Ectodermal cell (in vitro differentiated cells): ENCODE results near the gene GBF1.

Experiments
- H3K27ac ChIP-seq: 2 replicates; pipeline ENCODE4 v1.7.0; 2013; ENCODE audit warnings: mild to moderate bottlenecking, low read depth, low read length; ENCODE audit not compliant: insufficient read depth, poor library complexity, severe bottlenecking
- H3K27me3 ChIP-seq: 2 replicates; pipeline ENCODE4 v1.7.0; 2013; ENCODE audit warnings: mild to moderate bottlenecking, low read length; ENCODE audit not compliant: insufficient read depth, control insufficient read depth, poor library complexity, severe bottlenecking
- H3K36me3 ChIP-seq: one replicate; pipeline ENCODE4 v1.7.0; 2013; ENCODE audit warnings: low read length; ENCODE audit not compliant: control insufficient read depth, insufficient read depth
- H3K4me1 ChIP-seq: one replicate; pipeline ENCODE4 v1.7.0; 2013; ENCODE audit warnings: low read length; ENCODE audit not compliant: control insufficient read depth, insufficient read depth
- H3K4me3 ChIP-seq: 2 replicates; pipeline ENCODE4 v1.7.0; 2013; ENCODE audit warnings: low read depth, low read length, control low read depth; ENCODE audit not compliant: insufficient read depth
- H3K9me3 ChIP-seq: 2 replicates; pipeline ENCODE4 v1.7.0; 2013; ENCODE audit warnings: mild to moderate bottlenecking, low read length, moderate library complexity; ENCODE audit not compliant: control insufficient read depth
- WGBS, 2 experiments: methylation state at CpG; one replicate each; pipeline ENCODE4 v1.1.7; 2013; ENCODE audit warnings: missing lambda C conversion rate in 2 of 2; 5-methylcytosine and 5-hydroxymethylcytosine counted together

The GBF1 gene

DNA sequence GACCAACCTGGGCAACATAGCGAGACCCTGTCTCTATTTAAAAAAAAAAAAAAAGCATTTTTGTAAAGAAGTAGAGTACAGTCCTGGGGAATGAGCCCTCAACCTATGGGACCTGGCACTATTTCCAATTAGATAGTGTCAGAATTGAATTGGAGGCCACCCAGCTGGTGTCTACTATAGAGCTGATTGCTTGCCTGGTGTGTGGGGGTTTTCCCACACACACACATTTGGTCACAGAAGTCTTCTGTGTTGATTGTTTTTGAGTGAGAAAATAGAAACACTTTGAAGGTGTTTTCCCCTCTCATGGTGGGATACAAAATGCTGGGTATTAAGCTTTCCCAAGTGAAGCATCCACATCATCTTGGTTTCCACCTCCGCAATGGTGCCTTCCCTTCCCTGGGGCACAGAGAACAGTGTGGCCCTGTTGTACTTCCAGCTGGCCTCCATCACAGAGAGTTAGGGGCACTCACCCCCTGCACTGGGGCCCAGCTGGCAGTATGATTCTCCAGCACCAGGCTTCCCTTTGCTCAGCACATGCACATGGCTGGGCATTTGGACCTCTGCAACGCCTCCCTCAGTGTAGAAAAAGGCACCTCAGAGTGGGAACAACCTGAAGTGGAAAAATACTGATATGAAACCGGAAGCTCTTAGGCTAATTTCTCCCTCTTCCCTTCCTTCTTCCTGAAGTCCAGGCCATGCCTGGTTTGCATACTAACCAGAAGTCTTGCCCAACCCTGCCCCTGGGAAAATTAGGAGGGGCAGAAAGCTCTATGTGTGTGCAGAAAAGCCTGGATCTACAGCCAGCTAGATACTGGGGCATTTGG lies 139.5 kb downstream of the GBF1 start:
- Histone ChIP-seq H3K4me3 (no peak overlapping the region), H3K4me1 (no peaks in the 10 kb centered on the region), H3K27me3 (peaks cover 11% of the 10 kb centered on the region), H3K9me3 (no peaks in the 10 kb centered on the region), H3K36me3 (peaks cover 21% of the 10 kb centered on the region), H3K27ac (no peak overlapping the region)
- WGBS, 2 experiments = 91 to 98% methylated on average over 4 of the region's 4 CpGs

DNA sequence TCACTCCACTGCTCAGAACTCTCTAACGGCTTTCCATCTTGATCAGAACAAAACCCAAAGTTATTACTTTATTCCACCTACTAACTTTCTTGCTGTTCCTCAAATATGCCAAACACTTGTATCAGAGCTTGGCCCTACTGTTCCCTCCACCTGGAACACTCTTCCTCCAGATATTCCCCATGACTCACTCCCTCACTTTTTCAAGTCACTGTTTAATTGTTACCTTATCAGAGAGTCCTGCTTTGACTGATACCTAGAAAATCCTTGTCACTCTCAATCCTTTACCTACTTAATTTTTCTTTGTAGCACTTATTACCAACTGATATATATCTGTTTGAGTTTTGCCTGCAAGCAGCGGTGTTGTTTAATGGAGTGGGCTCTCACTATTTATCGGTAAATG lies 144.6 kb downstream of the GBF1 start:
- no peaks in the 10 kb centered on the region for H3K36me3 ChIP-seq
- H3K27ac ChIP-seq = no peak overlapping the region
- H3K9me3 ChIP-seq = no peaks in the 10 kb centered on the region
- WGBS, 2 experiments = 94 to 95% methylated on average over 3 of the region's 3 CpGs
- peaks cover 56% of the 10 kb centered on the region for H3K27me3 ChIP-seq
- no peak overlapping the region for H3K4me3 ChIP-seq
- H3K4me1 ChIP-seq = peaks cover 6% of the 10 kb centered on the region

DNA sequence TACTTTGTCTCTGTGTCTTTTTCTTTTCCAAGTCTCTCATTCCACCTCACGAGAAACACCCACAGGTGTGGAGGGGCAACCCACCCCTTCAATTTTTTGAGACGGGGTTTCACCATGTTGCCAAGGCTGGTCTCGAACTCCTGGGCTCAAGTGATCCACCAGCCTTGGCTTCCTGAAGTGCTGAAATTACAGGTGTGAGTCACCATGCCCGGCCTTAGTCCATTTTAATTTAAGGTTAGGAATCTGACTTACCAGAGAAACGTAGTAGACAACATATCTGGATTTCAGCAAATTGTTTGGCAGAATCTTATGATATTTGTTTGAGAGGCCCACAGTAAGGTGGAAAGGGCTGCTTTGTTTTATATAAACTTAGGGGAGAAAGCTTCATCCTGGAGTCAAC lies 147.0 kb downstream of the GBF1 start:
- no peaks in the 10 kb centered on the region for H3K9me3 ChIP-seq
- 85 to 89% methylated on average over 5 of the region's 5 CpGs for WGBS, 2 experiments
- no peak overlapping the region for H3K27ac ChIP-seq
- peaks cover 61% of the 10 kb centered on the region for H3K27me3 ChIP-seq
- no peaks in the 10 kb centered on the region for H3K36me3 ChIP-seq
- peaks cover 14% of the 10 kb centered on the region for H3K4me1 ChIP-seq
- H3K4me3 ChIP-seq = no peak overlapping the region

DNA sequence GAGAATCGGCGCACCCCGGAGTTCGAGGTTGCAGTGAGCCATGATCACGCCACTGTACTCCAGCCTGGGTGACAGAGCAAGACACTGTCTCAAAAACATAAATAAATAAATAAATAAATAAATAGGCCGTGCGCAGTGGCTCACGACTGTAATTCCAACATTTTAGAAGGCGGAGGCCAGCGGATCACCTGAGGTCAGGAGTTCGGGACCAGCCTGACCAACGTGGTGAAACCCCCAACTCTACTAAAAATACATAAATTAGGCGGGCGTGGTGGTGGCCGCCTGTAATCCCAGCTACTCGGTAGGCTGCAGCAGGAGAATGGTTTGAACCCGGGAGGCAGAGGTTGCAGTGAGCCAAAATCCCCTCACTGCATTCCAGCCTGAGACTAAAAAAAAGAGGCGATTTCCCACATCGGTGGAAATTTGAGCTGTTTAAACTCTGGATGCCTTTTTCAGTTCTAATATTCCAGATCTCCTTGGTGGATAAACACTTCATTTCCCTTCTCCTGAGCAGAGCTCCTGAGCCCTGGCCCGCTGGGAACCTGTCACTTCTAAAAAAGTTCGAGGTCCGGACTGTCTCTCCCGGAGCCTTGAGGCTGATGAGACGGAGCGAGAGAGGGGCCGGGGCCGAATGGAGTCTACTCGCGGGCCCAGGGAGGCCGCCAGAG lies 148.2 kb downstream of the GBF1 start:
- 45% methylated on average over 30 of the region's 30 CpGs for WGBS, 2 experiments
- H3K27ac ChIP-seq = no peak overlapping the region
- peak overlapping the region; percentile 71 for H3K4me3 ChIP-seq
- H3K36me3 ChIP-seq = no peaks in the 10 kb centered on the region
- peaks cover 61% of the 10 kb centered on the region for H3K27me3 ChIP-seq
- H3K9me3 ChIP-seq = no peaks in the 10 kb centered on the region
- peaks cover 14% of the 10 kb centered on the region for H3K4me1 ChIP-seq

DNA sequence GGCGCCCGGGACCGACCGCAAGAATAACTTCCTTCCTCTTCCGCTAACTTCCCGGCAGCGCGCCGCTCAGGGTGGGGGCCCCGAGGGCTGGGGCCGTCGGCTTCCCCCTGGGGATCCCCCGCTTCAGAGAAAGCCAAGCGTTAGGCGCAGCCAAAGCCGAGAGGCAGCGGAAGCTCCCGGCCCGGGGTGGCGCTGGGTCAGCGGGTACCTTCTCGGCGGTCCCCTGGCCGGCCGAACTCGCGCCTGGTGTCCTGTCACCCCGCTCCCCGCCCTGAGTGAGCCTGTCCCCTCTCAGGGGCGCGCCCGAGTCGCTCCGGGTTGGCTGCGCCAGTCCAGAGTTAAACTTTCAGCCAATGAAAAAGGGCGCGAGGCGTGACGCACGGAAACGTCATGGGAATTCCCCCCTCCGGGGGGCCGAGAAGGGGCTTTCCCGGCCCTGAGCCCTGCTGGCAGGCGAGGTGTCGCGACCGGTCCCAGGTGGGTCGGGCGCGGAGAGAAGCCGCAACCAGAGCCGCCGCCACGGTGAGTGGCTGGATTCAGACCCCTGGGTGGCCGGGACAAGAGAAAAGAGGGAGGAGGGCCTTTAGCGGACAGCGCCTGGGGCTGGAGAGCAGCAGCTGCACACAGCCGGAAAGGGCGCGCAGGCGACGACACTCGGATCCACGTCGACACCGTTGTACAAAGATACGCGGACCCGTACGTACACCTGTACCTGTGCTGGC lies 148.9 kb downstream of the GBF1 start:
- WGBS, 2 experiments = 1% methylated on average over 71 of the region's 71 CpGs
- H3K27me3 ChIP-seq = peaks cover 56% of the 10 kb centered on the region
- no peak overlapping the region for H3K27ac ChIP-seq
- no peaks in the 10 kb centered on the region for H3K36me3 ChIP-seq
- peak overlapping the region; percentile 71 for H3K4me3 ChIP-seq
- peaks cover 14% of the 10 kb centered on the region for H3K4me1 ChIP-seq
- no peaks in the 10 kb centered on the region for H3K9me3 ChIP-seq

DNA sequence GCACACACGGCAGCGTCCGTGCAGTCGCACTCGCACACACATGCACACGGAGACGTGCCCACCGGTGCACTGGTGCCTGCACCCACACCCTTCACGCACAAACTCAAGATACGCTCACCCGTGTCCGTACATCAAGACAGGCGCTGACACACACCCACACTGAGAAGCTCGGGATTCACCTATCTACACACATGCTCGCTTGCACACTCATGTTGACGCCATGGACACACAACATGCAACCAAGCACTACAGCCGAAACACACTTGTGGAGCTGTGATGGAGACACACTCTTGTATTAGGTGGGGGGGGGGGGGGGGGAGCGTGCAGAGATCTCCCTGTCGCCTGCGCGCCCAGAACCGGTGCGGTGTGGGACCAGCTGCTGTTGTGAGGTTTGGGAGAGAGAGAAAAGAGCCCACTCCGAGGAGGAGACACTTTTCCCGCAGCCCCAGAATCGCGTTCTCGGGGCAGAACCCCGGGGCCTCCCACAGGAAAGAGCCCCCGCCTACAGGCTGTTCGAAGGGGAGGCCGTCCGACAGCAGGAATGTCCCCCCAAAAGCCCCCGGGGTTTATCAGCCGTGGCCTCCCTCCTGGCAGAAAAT lies 149.6 kb downstream of the GBF1 start:
- H3K36me3 ChIP-seq = no peaks in the 10 kb centered on the region
- no peak overlapping the region for H3K27ac ChIP-seq
- WGBS, 2 experiments = 2 to 5% methylated on average over 33 to 34 of the region's 35 CpGs
- peaks cover 49% of the 10 kb centered on the region for H3K27me3 ChIP-seq
- peaks cover 14% of the 10 kb centered on the region for H3K4me1 ChIP-seq
- H3K9me3 ChIP-seq = no peaks in the 10 kb centered on the region
- H3K4me3 ChIP-seq = peak overlapping the region; percentile 71

DNA sequence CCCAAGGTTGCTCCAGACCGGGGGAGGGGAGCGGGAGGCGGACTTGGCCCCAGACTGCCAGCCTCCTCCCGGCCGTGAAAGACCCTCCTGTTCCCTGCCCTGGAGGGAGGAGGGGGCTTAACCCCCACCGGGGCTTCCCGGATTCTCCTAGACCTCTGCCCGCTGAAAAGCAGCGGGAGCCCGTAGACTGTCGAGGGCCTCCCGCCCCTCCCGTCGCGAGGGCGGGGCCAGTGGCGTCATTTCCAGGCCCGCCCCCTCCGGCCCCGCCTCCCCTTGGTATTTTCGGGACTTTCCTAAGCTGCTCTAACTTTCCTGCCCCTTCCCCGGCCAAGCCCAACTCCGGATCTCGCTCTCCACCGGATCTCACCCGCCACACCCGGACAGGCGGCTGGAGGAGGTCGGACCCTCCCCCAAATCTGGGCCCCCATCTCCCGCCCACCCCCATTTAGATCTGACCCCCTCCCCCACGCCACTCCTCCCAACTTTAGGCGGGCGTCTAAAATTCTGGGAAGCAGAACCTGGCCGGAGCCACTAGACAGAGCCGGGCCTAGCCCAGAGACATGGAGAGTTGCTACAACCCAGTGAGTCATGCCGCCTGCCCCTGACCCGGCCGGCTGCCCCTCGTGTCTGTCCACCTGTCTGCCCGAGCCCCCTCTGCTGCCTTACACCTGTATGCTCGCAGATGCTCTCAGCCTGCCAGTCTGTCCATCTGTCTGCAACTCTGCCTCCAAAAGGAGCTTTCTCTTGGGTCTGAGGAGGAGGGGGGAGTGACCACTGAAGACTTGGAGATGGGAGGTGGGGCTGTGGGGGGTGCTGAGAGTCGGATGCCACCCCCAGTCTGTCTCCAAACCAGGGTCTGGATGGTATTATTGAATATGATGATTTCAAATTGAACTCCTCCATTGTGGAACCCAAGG lies 150.3 kb downstream of the GBF1 start, which contains the start of gene NFKB2:
Gene NFKB2 (plus strand): TSS at position 306 of the 917 bp plus-strand sequence. CDS start 255 bp downstream, at position 561.
- Histone ChIP-seq H3K36me3 (no peaks in the 10 kb centered on the region), H3K9me3 (no peaks in the 10 kb centered on the region), H3K27me3 (peaks cover 42% of the 10 kb centered on the region), H3K27ac (no peak within 1 kb of the TSS), H3K4me3 (peak within 1 kb of the TSS; percentile 71), H3K4me1 (peaks cover 14% of the 10 kb centered on the region)
- 2% methylated on average over 41 of the region's 42 CpGs for WGBS, 2 experiments

DNA sequence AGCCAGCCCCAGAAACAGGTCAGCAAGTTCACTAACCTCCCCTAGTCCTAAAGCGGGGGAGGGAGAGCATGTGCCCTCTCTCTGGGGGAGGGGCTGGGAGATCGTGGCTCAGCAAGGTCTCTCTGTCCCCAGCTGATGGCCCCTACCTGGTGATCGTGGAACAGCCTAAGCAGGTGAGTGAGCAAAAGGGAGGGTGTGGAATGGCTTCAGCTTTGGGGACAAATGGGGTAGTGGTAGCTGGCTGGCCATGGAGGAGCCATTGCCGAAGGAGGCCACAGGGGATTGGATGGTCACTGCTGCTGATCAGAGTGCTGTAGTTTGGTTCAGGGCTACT lies 151.0 kb downstream of the GBF1 start:
- no peaks in the 10 kb centered on the region for H3K36me3 ChIP-seq
- peaks cover 14% of the 10 kb centered on the region for H3K4me1 ChIP-seq
- H3K9me3 ChIP-seq = no peaks in the 10 kb centered on the region
- H3K27ac ChIP-seq = no peak overlapping the region
- peak overlapping the region; percentile 71 for H3K4me3 ChIP-seq
- 57 to 64% methylated on average over 4 of the region's 4 CpGs for WGBS, 2 experiments
- H3K27me3 ChIP-seq = peaks cover 35% of the 10 kb centered on the region

DNA sequence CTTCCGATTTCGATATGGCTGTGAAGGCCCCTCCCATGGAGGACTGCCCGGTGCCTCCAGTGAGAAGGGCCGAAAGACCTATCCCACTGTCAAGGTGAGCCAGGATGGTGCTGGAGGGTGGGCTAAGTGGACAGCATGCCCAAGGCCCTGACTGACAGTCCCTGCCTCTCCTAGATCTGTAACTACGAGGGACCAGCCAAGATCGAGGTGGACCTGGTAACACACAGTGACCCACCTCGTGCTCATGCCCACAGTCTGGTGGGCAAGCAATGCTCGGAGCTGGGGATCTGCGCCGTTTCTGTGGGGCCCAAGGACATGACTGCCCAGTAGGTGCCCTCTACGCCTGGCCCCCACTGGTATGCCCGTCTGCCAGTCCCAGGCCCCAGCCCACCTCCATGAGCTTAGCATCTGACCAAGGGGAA lies 151.4 kb downstream of the GBF1 start:
- Histone ChIP-seq H3K9me3 (no peaks in the 10 kb centered on the region), H3K4me1 (peaks cover 14% of the 10 kb centered on the region), H3K4me3 (no peak overlapping the region), H3K27ac (no peak overlapping the region), H3K36me3 (no peaks in the 10 kb centered on the region), H3K27me3 (peaks cover 34% of the 10 kb centered on the region)
- 93 to 95% methylated on average over 12 of the region's 12 CpGs for WGBS, 2 experiments
